Measurements from ENCODE around the gene MEIS1. TPM values are rescaled to one million over a fixed set of nuclear protein-coding genes. Genes with fewer than 3 reads are reported as not detected.

MEIS1 gene
- total RNA-seq, 3 donors from 2014 or later (not counting 1 experiment from before 2014, with no cell fraction given): 2.0 to 5.4 (median 3.6) TPM

- no peaks in the 10 kb centered on the region for H3K9me3 Mint-ChIP-seq
- H3K27ac ChIP-seq (ENCODE audit: low read length): no peak overlapping the region
These were observed 30.2 kb downstream of the MEIS1 start for GRCh38 chr2:66464930-66465637.

GRCh38 chr2:66466433-66466832 lies 31.5 kb downstream of the MEIS1 start:
- no peaks in the 10 kb centered on the region for H3K4me1 ChIP-seq (ENCODE audit: control insufficient read depth, insufficient read depth, low read length)
- ATAC-seq: no peak
- H3K4me3 Mint-ChIP-seq: no peak overlapping the region
- H3K4me1 Mint-ChIP-seq: no peaks in the 10 kb centered on the region
- H3K27ac Mint-ChIP-seq: no peak overlapping the region
- TF ChIP-seq CTCF (IDR thresholded peaks at IDR 0.05): no peak
- no peak for DNase-seq
- H3K4me3 ChIP-seq (ENCODE audit: low read length): no peak overlapping the region
- intact Hi-C loops (cut with micrococcal nuclease): no loop called here
- no peaks in the 10 kb centered on the region for H3K36me3 ChIP-seq (ENCODE audit: control insufficient read depth, insufficient read depth, low read length)
- H3K27ac ChIP-seq (ENCODE audit: low read length): no peak overlapping the region
- no peaks in the 10 kb centered on the region for H3K9me3 ChIP-seq (ENCODE audit: control insufficient read depth, insufficient read depth, low read length)
- H3K27me3 Mint-ChIP-seq (ENCODE audit: low read depth in 2 of 2): no peaks in the 10 kb centered on the region
- 95% methylated on average over 2 of the region's 2 CpGs for WGBS (ENCODE audit: insufficient coverage)
- H3K27me3 ChIP-seq (ENCODE audit: control insufficient read depth, insufficient read depth, low read length): no peaks in the 10 kb centered on the region
- no peaks in the 10 kb centered on the region for H3K9me3 Mint-ChIP-seq
- H3K36me3 Mint-ChIP-seq: no peaks in the 10 kb centered on the region

More at GRCh38 chr2:66464930-66465637, 30.2 kb downstream of the MEIS1 start:
- Histone ChIP-seq H3K36me3 (ENCODE audit: control insufficient read depth, insufficient read depth, low read length) (no peaks in the 10 kb centered on the region), H3K4me3 (ENCODE audit: low read length) (no peak overlapping the region), H3K9me3 (ENCODE audit: control insufficient read depth, insufficient read depth, low read length) (no peaks in the 10 kb centered on the region), H3K4me1 (ENCODE audit: control insufficient read depth, insufficient read depth, low read length) (no peaks in the 10 kb centered on the region), H3K27me3 (ENCODE audit: control insufficient read depth, insufficient read depth, low read length) (no peaks in the 10 kb centered on the region)
- Mint-ChIP-seq H3K27me3 (ENCODE audit: low read depth in 2 of 2) (no peaks in the 10 kb centered on the region), H3K36me3 (no peaks in the 10 kb centered on the region), H3K4me3 (no peak overlapping the region), H3K27ac (no peak overlapping the region), H3K4me1 (no peaks in the 10 kb centered on the region)
- intact Hi-C loops (cut with micrococcal nuclease): no loop called here
- DNase-seq (no peak), ATAC-seq (no peak)
- 70% methylated on average over 3 of the region's 4 CpGs for WGBS (ENCODE audit: insufficient coverage)
- no peak for TF ChIP-seq CTCF (IDR thresholded peaks at IDR 0.05)

- no peak overlapping the region for H3K4me3 Mint-ChIP-seq
- Histone ChIP-seq H3K4me3 (ENCODE audit: low read length) (no peak overlapping the region), H3K4me1 (ENCODE audit: control insufficient read depth, insufficient read depth, low read length) (no peaks in the 10 kb centered on the region), H3K27ac (ENCODE audit: low read length) (no peak overlapping the region), H3K36me3 (ENCODE audit: control insufficient read depth, insufficient read depth, low read length) (no peaks in the 10 kb centered on the region), H3K27me3 (ENCODE audit: control insufficient read depth, insufficient read depth, low read length) (no peaks in the 10 kb centered on the region), H3K9me3 (ENCODE audit: control insufficient read depth, insufficient read depth, low read length) (no peaks in the 10 kb centered on the region)
- no peak overlapping the region for H3K27ac Mint-ChIP-seq
- no peaks in the 10 kb centered on the region for H3K9me3 Mint-ChIP-seq
- H3K27me3 Mint-ChIP-seq (ENCODE audit: low read depth in 2 of 2): no peaks in the 10 kb centered on the region
- H3K4me1 Mint-ChIP-seq: no peaks in the 10 kb centered on the region
- ATAC-seq (no peak), DNase-seq (no peak)
- intact Hi-C loops (cut with micrococcal nuclease): no loop called here
- TF ChIP-seq CTCF (IDR thresholded peaks at IDR 0.05): no peak
- H3K36me3 Mint-ChIP-seq: no peaks in the 10 kb centered on the region
These were observed 32.8 kb downstream of the MEIS1 start for GRCh38 chr2:66467718-66468117.

Data from natural killer cell (primary cell).